Epithelial cell of proximal tubule (primary cell): Measurements from ENCODE around the gene PLAAT1. TPM values are rescaled to one million over a fixed set of nuclear protein-coding genes. Genes with fewer than 3 reads are reported as not detected.

Experiments
- DNase-seq: peaks from one replicate; pipeline ENCODE4 v3.0.0-alpha.2; 2011; ENCODE audit warnings: low read depth
- H3K4me3 ChIP-seq: 2 replicates; pipeline ENCODE4 v1.5.1; 2011; ENCODE audit warnings: low read depth, mild to moderate bottlenecking, low read length
- CTCF ChIP-seq: conservative IDR thresholded peaks from 2 replicates; pipeline ENCODE4 v1.5.1; 2012; ENCODE audit warnings: low read depth, mild to moderate bottlenecking, low read length
- total RNA-seq: library from RNA; depleted of rRNA; stranded (reverse); fragments of >200 nt; gene quantifications from 2 replicates; pipeline ENCODE4 v1.2.3, GENCODE V29; 2015

PLAAT1 gene
- total RNA-seq, 1 donor from 2014 or later: 2.1 TPM

- TF ChIP-seq CTCF: no peak
- no peak for DNase-seq
- H3K4me3 ChIP-seq: no peak overlapping the region
Observed at GRCh38 chr3:193230610-193231009, 10.4 kb upstream of the PLAAT1 start.

- TF ChIP-seq CTCF: no peak
- H3K4me3 ChIP-seq: no peak overlapping the region
- no peak for DNase-seq
Observed at GRCh38 chr3:193231201-193231600, 9.8 kb upstream of the PLAAT1 start.

GRCh38 chr3:193236599-193236998, 4.4 kb upstream of the PLAAT1 start:
- no peak overlapping the region for H3K4me3 ChIP-seq
- TF ChIP-seq CTCF: no peak
- no peak for DNase-seq

GRCh38 chr3:193237030-193237429, 4.0 kb upstream of the PLAAT1 start:
- no peak overlapping the region for H3K4me3 ChIP-seq
- no peak for TF ChIP-seq CTCF
- no peak for DNase-seq

GRCh38 chr3:193240436-193240849, 579 bp upstream of the PLAAT1 start:
- peak overlapping the region; percentile 54 for H3K4me3 ChIP-seq
- no peak for DNase-seq
- TF ChIP-seq CTCF: no peak

- no peak for DNase-seq
- H3K4me3 ChIP-seq: peak overlapping the region; percentile 54
- no peak for TF ChIP-seq CTCF
Observed at GRCh38 chr3:193241716-193242115, 694 bp downstream of the PLAAT1 start.

GRCh38 chr3:193243571-193243970, 2.5 kb downstream of the PLAAT1 start:
- no peak for TF ChIP-seq CTCF
- no peak for DNase-seq
- no peak overlapping the region for H3K4me3 ChIP-seq
